Measurements from ENCODE around the gene HTR4.

GRCh38 chr5:148438933-148439332 is 215.4 kb downstream of the HTR4 start:
- no peak for TF ChIP-seq CTCF (IDR thresholded peaks at IDR 0.05)
- no peak for TF ChIP-seq POLR2A (IDR thresholded peaks at IDR 0.05)
- TF ChIP-seq EP300 (IDR thresholded peaks at IDR 0.05) = no peak
- TF ChIP-seq POLR2AphosphoS5 (IDR thresholded peaks at IDR 0.05) = no peak
